Right kidney (tissue), 9 donors: ENCODE results near the gene PHKG2.
"Not testable (repeated sequence)": the region's sequence is repeated elsewhere in the genome, so short reads cannot be mapped to it uniquely, and the experiment has no call there.

Source experiments
- DNase-seq: peaks from one replicate; pipeline ENCODE4 v3.0.0-alpha.2; 2016
- long read RNA-seq, 8 donors: transcript quantifications; one replicate each; lab custom pipeline, GENCODE V29; 2026

Gene PHKG2, protein sequence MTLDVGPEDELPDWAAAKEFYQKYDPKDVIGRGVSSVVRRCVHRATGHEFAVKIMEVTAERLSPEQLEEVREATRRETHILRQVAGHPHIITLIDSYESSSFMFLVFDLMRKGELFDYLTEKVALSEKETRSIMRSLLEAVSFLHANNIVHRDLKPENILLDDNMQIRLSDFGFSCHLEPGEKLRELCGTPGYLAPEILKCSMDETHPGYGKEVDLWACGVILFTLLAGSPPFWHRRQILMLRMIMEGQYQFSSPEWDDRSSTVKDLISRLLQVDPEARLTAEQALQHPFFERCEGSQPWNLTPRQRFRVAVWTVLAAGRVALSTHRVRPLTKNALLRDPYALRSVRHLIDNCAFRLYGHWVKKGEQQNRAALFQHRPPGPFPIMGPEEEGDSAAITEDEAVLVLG
- long read RNA-seq, donor 1, full-length matches to known transcripts: 9 of 9 reads
- long read RNA-seq, donor 1, partial matches to known transcripts: 0 of 9 reads
- long read RNA-seq, donor 1, other reads (novel, unspliced or antisense): 0 of 9 reads
- long read RNA-seq, donor 2, full-length matches to known transcripts: 4 of 4 reads
- long read RNA-seq, donor 2, partial matches to known transcripts: 0 of 4 reads
- long read RNA-seq, donor 2, other reads (novel, unspliced or antisense): 0 of 4 reads
- long read RNA-seq, donor 3, full-length matches to known transcripts: 5 of 5 reads
- long read RNA-seq, donor 3, partial matches to known transcripts: 0 of 5 reads
- long read RNA-seq, donor 3, other reads (novel, unspliced or antisense): 0 of 5 reads
- long read RNA-seq, donor 4, partial matches to known transcripts: 0 of 4 reads
- long read RNA-seq, donor 4, other reads (novel, unspliced or antisense): 0 of 4 reads
- long read RNA-seq, donor 5, full-length matches to known transcripts: 4 of 4 reads
- long read RNA-seq, donor 5, partial matches to known transcripts: 0 of 4 reads
- long read RNA-seq, donor 5, other reads (novel, unspliced or antisense): 0 of 4 reads
- long read RNA-seq, donor 6, full-length matches to known transcripts: 2 of 2 reads
- long read RNA-seq, donor 6, partial matches to known transcripts: 0 of 2 reads
- long read RNA-seq, donor 6, other reads (novel, unspliced or antisense): 0 of 2 reads
- long read RNA-seq, donor 7: 0 reads
- long read RNA-seq, donor 8, full-length matches to known transcripts: 6 of 6 reads
- long read RNA-seq, donor 8, partial matches to known transcripts: 0 of 6 reads
- long read RNA-seq, donor 8, other reads (novel, unspliced or antisense): 0 of 6 reads

DNA sequence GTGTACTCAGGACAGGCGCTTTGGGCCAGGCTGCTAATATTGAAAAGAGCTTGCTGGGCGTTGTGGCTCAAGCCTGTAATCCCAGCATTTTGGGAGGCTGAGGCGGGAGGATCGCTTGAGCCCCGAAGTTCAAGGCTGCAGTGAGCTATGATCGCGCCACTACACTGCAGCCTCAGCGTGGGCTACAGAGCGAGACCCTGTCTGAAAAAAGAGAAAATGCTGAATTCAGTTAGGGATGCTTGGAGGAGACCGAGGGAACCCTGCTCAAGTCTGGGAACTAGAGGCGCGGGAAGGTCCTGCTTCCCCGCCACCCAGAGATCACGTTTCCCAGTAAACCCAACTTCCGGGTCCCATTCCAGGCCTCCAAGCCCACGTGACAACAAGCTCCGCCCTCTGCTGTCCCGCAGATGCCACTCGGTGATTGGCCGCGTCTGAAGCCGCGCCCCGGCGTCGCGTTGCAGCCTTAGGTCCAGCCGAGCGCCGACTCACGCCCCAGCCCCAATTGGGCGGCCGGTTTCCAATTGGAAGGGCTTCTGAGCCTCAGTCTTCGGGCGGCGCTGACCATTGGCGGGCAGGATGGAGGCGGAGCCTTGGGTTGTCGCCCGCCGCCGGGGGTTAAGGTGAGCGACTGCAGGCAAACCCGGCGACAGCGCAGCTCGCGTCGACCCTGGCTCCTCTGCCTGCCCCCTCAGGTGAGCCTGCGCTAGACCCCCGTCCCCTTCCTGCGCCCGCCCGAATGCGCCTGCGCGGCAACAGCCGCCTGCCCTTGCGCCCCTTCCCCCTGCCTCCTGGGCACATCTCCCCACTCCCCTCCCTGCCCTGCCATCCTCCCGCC lies at the start of gene PHKG2:
PHKG2 (plus strand) TSS at position 627 of the 835 bp plus-strand sequence. CDS start 396 bp downstream, outside the sequence.
- peak; percentile 84 for DNase-seq

DNA sequence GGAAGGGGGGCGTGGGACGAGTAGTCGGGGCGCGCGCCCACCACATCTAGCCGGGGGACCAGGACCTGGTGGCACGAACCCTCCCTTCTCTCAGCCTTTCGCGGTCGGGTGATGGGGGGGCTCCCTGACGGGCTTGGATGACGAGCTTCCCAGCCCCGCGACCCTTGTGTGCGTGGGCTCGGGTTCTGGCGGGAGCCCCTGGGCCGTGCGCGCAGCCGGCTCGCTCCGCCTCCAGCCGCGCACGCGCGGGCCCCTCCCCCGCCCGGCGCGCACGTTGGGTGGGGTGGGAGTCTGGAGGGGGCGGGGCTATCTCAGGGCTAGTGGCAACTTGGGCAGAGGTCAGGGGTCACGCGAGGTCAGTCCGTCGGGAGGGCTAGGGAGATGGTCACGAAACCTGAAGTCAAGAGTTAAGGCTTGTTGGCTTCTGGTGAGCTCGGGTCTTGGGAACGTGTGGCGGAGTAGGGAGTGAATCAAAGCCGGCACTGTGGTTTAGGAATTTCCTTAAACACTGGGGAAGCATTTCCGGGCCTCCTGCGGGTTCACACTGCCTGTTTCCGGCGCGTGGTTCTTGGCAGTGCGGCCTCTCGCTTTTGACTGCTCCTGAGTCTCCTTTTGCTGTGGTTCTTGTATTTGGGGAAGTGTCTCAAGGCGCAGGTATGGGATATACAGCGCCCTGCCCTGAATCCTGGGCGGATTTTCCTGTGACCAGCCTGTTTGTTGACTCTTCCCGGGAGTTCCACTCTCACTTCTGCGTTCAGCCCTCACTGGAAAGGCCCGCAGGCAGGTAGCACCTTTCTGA lies 49.2 kb upstream of the PHKG2 start, which contains the start of gene SRCAP:
SRCAP (plus strand) TSS at position 356 of the 799 bp plus-strand sequence. CDS start 1,654 bp downstream, outside the sequence.
- peak; percentile 95 for DNase-seq

DNA sequence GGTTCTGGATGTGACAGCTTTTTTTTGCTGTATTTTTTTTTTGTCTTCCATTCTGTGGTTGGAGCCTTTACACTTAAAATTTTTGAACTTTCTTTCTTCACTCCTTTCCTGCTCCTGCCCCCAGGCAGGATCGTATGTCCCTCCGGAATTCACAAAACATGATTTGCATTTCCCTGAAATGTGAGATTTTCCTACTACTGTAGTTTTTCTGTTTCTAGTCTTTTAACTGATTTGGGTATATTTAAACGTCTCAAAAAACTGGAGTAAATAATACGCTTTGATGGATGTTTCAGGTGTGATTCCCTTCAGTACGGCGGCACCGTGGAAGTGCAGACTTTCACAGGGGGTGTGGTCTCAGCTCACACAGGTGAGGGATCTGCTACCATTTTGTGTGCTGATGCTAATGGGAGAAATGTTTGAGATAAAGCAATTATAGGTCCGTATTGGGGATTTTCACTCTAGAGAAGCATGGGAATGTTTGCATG lies 48.6 kb upstream of the PHKG2 start:
- no peak for DNase-seq

DNA sequence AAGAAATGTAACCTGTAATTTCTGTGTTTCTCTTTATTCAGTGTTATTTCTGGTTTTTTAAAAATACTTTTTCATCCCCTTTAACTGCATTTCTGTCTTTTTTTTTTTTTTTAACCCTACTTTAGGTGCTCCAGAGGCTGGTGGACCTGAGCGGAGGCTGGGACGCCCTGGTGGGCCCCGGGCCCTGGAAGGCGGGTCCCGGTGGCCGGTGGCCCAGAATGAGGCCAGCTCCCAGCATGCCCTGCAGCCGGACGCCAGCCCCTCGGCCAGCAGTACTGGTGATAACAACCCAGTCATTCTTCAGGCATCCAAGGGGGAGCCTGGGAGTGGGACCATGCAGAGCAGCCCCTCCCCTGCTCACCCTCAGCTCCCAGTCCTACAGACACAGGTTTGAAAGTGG lies 47.7 kb upstream of the PHKG2 start:
- DNase-seq: no peak

DNA sequence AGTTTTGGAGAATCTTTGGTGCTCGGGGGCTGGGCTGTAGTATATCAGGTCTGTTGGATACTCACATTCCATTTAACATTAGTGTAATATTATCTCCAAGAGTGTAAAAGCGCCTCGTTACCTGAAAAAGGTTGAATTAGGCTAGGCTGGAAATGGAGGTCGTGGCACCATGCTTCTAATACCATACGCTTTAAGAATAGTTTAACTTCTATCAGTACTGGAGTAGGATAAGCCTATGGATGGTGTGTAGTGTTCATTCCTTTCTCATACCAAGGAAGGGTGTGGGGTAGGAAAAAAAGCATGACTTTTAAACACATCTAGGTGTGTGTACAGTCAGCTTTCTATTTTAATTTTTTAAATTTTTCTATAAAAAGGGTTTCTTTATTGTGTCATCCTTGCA lies 47.3 kb upstream of the PHKG2 start:
- DNase-seq: no peak

DNA sequence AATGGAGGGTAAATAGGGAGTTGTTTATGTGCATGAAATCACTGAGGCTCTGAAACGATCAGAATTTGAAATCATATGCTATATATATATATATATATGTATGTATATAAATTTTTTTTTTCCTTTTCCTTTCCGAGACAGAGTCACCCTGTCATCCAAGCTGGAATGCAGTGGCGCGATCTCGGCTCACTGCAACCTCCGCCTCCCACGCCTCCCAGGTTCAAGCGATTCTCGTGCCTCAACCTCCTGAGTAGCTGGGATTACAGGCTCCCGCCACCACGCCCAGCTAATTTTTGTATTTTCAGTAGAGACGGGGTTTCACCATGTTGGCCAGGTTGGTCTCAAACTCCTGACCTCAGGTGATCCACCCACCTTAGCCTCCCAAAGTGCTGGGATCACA lies 45.2 kb upstream of the PHKG2 start:
- not testable (repeated sequence) for DNase-seq

DNA sequence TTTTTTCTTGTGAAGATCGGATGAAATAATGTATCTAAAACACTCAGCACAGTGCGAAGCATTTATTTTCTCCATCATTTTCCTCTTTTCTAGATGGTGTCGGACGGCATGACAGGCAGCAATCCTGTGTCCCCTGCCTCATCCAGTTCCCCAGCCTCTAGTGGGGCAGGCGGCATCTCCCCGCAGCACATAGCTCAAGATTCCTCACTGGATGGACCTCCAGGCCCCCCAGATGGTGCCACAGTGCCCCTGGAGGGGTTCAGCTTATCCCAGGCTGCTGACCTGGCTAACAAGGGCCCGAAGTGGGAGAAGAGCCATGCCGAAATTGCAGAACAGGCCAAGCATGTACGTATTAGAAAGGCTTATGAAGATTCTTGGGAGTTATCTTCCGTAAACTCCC lies 44.3 kb upstream of the PHKG2 start:
- DNase-seq: no peak

DNA sequence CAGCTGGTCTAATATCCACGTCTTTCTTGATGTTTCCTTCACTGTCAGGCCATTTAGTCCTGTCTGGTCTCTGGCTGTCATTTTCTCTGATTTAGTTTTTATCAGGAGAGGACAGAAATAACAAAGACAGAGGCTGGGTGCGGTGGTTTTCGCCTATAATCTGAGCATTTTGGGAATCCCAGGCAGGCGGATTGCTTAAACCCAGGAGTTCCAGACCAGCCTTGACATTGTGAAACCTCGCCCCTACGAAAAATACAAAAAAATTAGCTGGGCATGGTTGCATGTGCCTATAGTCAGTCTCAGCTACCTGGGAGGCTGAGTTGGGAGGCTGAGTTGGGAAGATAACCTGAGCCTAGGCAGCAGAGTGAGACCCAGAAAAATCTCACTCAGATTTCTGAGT lies 42.2 kb upstream of the PHKG2 start:
- no peak for DNase-seq

DNA sequence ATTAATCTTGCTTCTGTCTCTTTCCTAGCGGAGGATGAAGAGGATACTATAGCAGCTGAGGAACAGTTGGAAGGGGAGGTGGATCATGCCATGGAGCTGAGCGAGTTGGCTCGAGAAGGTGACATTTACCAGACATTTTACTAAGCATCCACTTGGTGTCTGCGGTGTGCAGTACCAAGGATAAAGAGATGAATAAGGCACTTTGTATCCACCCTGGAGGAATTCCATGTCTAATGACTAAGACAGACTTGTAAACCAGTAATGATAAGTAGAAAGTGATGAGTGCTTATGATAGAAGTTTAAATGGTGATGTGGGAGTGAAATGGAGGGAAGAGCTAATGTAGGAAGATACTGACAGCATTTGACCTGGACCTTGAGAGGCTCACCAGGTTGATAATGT lies 37.3 kb upstream of the PHKG2 start:
- no peak for DNase-seq

DNA sequence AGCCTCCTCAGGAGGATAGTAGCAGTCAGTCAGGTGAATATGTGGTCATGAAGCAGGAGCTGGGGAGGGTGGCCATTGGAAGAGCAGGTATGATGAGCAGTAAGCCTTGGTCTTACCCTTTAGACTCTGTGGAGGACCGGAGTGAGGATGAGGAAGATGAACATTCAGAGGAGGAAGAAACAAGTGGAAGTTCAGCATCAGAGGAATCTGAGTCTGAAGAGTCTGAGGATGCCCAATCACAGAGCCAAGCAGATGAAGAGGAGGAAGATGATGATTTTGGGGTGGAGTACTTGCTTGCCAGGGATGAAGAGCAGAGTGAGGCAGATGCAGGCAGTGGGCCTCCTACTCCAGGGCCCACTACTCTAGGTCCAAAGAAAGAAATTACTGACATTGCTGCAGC lies 36.5 kb upstream of the PHKG2 start:
- DNase-seq: no peak

DNA sequence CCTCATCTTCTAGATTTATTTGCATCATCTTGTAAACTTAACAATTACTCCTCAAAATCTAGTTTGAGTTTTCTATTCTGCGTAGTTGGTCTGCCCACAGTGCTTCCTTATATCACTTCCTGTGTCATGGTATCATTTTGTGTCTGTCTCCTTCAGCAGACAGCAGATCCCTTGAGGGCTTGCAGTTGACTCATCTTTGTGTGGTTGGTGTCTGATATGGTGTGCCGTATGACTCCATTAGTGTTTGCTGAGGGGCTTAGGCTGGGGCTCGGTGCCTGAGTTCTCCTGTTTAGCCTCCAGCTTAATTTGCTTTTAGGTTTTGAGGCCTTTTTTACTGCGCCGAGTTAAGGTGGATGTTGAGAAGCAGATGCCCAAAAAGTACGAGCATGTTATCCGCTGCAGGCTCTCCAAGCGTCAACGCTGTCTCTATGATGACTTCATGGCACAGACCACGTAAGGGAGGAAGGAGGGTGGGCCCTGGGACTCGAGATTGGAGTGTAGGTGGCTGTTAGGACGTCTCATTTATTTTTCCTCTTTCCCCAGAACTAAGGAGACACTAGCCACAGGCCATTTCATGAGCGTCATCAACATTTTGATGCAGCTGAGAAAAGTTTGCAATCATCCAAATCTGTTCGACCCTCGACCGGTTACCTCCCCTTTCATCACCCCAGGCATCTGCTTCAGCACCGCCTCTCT lies 32.3 kb upstream of the PHKG2 start:
- no peak for DNase-seq

DNA sequence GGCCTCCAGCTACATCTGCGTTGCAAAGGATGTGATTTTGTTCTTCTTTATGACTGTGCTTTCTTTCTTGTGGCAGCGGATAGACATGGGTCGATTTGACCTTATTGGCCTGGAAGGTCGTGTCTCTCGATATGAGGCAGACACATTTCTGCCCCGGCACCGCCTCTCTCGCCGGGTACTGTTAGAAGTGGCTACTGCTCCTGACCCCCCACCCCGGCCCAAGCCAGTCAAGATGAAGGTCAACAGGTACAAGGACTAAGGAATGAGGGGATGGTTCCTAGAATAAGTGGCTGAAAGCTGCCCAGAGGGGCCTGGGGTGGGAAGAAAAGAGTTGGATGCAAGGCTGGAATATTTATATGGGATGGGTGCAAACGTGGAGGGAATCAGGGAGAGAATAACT lies 28.1 kb upstream of the PHKG2 start:
- DNase-seq: no peak

DNA sequence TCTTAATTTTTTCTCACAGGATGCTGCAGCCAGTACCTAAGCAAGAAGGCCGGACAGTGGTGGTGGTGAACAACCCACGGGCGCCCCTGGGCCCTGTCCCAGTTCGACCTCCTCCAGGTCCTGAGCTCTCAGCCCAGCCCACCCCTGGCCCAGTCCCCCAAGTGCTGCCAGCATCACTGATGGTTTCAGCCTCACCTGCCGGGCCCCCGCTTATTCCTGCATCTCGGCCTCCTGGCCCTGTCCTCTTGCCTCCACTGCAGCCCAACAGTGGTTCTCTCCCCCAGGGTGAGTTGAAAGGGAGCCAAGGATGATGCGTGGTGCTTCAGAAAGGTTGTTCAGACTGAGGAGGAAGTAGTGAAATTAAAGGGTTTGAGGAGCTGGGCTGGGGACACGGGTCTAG lies 27.5 kb upstream of the PHKG2 start:
- DNase-seq: no peak

DNA sequence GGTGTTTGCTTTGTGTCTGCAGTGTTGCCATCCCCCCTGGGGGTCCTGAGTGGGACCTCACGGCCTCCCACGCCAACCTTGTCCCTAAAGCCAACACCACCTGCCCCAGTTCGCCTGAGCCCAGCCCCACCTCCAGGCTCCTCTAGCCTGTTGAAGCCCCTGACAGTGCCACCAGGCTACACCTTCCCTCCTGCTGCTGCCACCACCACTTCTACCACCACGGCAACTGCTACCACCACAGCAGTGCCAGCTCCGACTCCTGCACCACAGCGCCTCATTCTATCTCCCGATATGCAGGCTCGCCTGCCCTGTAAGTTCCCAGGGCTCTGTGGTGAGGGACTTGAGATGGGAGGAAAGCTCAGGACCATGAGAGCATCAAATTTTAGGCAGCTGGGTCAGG lies 27.1 kb upstream of the PHKG2 start:
- DNase-seq: no peak

DNA sequence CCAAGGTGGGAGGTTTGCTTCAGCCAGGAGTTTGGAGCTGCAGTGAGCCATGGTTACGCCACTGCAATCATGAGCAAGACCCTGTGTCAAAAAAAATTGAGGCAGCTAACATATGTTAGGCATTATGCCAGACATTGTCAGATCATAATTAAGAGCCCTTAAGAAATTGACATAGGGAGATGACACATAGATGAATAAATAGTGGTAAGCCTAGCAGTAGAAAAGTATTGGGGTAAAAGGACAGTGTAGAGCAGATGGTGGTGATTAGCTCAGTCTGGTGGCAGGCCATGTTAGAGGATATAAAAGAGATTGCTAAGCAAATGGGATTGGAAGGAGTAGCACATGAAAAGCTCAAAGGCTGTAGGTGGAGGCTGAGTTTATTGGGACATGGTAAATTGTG lies 26.6 kb upstream of the PHKG2 start:
- DNase-seq: no peak

DNA sequence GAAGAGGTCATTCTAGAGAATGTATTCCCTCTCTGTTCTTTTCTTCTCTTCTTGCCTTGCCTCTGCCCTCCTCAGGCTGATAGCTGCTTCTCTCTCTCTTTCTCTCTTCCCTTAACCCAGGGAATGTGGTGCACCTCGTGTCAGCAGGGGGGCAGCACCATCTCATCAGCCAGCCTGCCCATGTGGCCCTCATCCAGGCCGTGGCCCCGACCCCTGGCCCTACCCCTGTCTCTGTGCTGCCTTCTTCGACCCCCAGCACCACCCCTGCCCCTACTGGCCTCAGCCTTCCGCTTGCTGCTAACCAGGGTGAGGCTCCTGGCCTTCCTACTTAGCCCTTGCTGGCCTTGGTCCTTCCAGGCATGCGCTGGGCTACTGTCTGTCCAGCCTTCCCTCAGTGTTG lies 25.8 kb upstream of the PHKG2 start:
- no peak for DNase-seq

DNA sequence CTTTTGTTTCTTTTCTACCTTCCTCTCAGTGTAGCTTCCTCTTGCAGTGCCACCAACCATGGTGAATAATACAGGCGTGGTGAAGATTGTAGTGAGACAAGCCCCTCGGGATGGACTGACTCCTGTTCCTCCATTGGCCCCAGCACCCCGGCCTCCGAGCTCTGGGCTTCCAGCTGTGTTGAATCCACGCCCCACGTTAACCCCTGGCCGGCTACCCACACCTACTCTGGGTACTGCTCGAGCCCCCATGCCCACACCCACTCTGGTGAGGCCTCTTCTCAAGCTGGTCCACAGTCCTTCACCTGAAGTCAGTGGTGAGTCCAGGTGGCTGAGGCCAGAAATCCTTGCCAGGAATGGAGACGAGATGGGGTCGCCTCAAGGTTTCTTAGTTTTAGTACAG lies 25.3 kb upstream of the PHKG2 start:
- no peak for DNase-seq

DNA sequence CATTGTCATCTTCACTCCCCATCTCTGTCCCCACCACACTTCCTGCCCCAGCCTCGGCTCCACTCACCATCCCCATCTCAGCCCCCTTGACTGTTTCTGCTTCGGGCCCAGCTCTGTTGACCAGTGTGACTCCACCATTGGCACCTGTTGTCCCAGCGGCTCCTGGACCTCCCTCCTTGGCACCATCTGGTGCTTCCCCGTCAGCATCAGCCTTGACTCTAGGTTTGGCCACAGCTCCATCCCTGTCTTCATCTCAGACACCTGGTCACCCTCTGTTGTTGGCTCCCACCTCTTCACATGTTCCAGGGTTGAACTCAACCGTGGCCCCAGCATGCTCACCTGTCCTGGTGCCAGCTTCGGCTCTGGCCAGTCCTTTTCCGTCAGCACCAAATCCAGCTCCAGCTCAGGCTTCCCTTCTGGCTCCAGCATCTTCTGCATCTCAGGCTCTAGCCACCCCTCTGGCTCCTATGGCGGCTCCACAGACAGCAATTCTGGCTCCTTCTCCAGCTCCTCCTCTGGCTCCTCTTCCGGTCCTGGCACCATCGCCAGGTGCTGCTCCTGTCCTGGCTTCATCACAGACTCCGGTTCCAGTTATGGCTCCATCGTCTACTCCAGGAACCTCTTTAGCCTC lies 24.4 kb upstream of the PHKG2 start:
- no peak for DNase-seq

DNA sequence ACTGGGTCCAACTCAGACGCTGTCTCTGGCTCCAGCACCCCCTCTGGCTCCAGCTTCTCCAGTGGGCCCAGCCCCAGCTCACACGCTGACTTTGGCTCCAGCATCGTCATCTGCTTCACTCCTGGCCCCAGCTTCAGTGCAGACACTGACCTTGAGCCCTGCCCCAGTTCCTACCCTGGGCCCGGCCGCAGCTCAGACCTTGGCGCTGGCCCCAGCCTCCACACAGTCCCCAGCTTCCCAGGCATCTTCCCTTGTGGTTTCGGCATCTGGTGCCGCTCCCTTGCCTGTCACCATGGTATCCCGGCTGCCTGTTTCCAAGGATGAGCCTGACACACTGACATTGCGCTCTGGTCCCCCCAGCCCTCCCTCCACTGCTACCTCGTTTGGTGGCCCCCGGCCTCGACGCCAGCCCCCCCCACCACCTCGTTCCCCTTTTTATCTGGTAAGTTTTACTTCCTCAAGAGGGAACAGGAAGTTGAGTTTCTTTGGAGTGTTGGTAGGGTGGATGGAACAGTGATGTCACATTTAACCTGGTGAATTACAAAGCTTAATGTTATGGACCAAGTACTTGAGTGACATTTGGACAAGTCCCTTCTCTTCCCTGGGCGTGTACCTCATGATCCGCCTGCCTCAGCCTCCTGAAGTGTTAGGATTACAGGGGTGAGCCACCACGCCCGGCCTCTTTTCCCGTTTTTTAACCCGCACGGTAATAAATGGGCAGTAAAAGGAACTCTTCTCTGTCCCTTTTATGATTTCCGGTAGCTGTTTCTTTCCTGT lies 23.4 kb upstream of the PHKG2 start:
- DNase-seq: no peak
